Motor neuron (in vitro differentiated cells): ENCODE results near the gene ZNF33A. TPM values are rescaled to one million over a fixed set of nuclear protein-coding genes. Genes with fewer than 3 reads are reported as not detected.
"Not testable (repeated sequence)": the region's sequence is repeated elsewhere in the genome, so short reads cannot be mapped to it uniquely, and the experiment has no call there.

Experiments used
- ATAC-seq, 8 experiments: fragments of 200-7000 bp; cut with Tn5 transposase; replicated peaks in 6 of 8; 2 replicates each; pipeline ENCODE4 v1.8.0; 2021; ENCODE audit warnings: mild to moderate bottlenecking in 8 of 8, moderate library complexity in 8 of 8
- H3K27ac ChIP-seq, 2 donors: fragments of 250-450 bp; sonication (Bioruptor Pico); 2 replicates each; pipeline ENCODE4 v1.9.0; 2021; ENCODE audit warnings: antibody characterized with exemption in 2 of 2, mild to moderate bottlenecking in 2 of 2, moderate library complexity in 1 of 2
- H3K4me1 ChIP-seq, 2 donors: fragments of 250-450 bp; sonication (Bioruptor Pico); replicated peaks in 1 of 2; 2 replicates each; pipeline ENCODE4 v1.6.1; 2021; ENCODE audit warnings: antibody characterized with exemption in 2 of 2, mild to moderate bottlenecking in 2 of 2, moderate library complexity in 1 of 2
- H3K4me3 ChIP-seq, 5 donors: fragments of 250-450 bp; sonication (Bioruptor Pico); 2 replicates each; pipeline ENCODE4 v1.9.0; 2021; ENCODE audit warnings: antibody characterized with exemption in 5 of 5, mild to moderate bottlenecking in 5 of 5, moderate library complexity in 4 of 5
- WGBS, 10 experiments: fragments of 450-650 bp; shearing (Covaris generic); methylation state at CpG; one replicate each; pipeline ENCODE4 v1.0.0; 2022; 5-methylcytosine and 5-hydroxymethylcytosine counted together
- in situ Hi-C, 9 experiments: fragments of 400-800 bp; cut with MboI; loops; one replicate each; pipeline ENCODE4 v1.15.0; 2021; ENCODE audit warnings: low sequenced_read_pairs in 9 of 9, low pct_unique_long_range_greater_than_20kb in 2 of 9; ENCODE audit not compliant: unreplicated experiment in 9 of 9
- total RNA-seq, 8 experiments: library from RNA; unstranded; fragments of 300-600 nt; gene quantifications; 2 replicates each; pipeline versions ENCODE4 v1.2.3 to v1.2.4, GENCODE V29; 2022

The ZNF33A gene
- total RNA-seq, 8 experiments from 2014 or later = 11.9 to 37.1 (median 28.5) TPM

DNA sequence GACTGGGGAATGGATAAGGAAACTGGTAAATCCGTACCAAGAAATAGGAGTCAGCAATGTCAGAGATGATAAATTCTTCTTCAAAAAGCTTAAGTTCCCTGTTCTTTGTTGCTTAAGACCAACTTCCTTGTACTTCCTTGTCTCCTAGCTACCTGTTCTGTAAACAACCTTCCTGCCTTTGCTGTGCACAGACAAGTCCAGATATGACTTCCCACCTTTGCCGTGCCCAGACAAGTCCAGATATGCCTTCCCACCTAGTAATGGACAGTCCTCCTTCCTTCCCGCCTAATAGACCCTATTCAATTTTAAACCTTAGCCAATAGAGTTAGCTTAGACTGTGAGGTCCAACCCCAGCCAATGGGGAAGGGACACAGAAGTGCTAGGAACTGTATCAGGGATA, 2.5 kb upstream of the ZNF33A start:
- no peak overlapping the region for H3K4me3 ChIP-seq
- ATAC-seq = no peak
- 0 to 100% (median 86%) methylated on average over 1 to 3 of the region's 3 CpGs; no CpG with 5 or more reads in 1 of the 10 experiments for WGBS, 10 experiments
- H3K27ac ChIP-seq = no peak overlapping the region
- in situ Hi-C loops = no loop called here
- peaks cover 4 to 7% of the 10 kb centered on the region in 2 donors for H3K4me1 ChIP-seq

GRCh38 chr10:38016354-38016753, 5.9 kb downstream of the ZNF33A start:
- 83 to 100% (median 100%) methylated on average over 1 of the region's 1 CpG; no CpG with 5 or more reads in 3 of the 10 experiments for WGBS, 10 experiments
- H3K27ac ChIP-seq = no peak overlapping the region
- no peak for ATAC-seq
- H3K4me1 ChIP-seq = peaks cover 4 to 7% of the 10 kb centered on the region in 2 donors
- H3K4me3 ChIP-seq = no peak overlapping the region
- in situ Hi-C loops = no loop called here

- ATAC-seq, H3K4me3 ChIP-seq, H3K4me1 ChIP-seq, H3K27ac ChIP-seq, in situ Hi-C loops: not testable (repeated sequence)
- WGBS, 10 experiments = 67 to 100% (median 97%) methylated on average over 1 to 3 of the region's 4 CpGs; no CpG with 5 or more reads in 6 of the 10 experiments
Observed at GRCh38 chr10:38019124-38019523, 8.6 kb downstream of the ZNF33A start.

- 76 to 100% (median 88%) methylated on average over 1 to 3 of the region's 3 CpGs; no CpG with 5 or more reads in 2 of the 10 experiments for WGBS, 10 experiments
- H3K27ac ChIP-seq = no peak overlapping the region
- in situ Hi-C loops = no loop called here
- H3K4me3 ChIP-seq = no peak overlapping the region
- no peaks in the 10 kb centered on the region for H3K4me1 ChIP-seq
- ATAC-seq = peak in 1 of 8 experiments; percentile 24
Observed at GRCh38 chr10:38025283-38025682, 14.8 kb downstream of the ZNF33A start.

DNA sequence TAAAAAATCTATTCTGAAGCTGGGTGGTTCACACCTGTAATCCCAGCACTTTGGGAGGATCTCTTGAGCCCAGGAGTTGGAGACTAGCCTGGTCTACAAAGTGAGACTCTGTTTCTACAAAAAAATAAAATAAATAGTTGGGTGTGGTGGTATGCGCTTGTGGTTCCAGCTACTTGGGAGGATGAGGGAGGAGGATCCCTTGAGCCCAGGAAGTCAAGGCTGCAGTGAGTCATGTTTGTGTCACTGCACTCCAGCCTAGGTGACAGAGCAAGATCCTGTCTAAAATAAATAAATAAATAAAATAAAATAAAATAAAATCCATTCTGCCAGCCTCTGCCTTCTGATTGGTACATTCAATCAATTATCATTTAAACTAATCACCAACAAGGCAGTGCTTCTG, 17.5 kb downstream of the ZNF33A start:
- in situ Hi-C loops = no loop called here
- Histone ChIP-seq H3K4me1 (no peaks in the 10 kb centered on the region), H3K4me3 (no peak overlapping the region), H3K27ac (no peak overlapping the region)
- 78 to 100% (median 100%) methylated on average over 1 of the region's 1 CpG; no CpG with 5 or more reads in 7 of the 10 experiments for whole genome bisulfite sequencing, 10 experiments
- peak in 2 of 8 experiments; percentile 55 to 65 for ATAC-seq

DNA sequence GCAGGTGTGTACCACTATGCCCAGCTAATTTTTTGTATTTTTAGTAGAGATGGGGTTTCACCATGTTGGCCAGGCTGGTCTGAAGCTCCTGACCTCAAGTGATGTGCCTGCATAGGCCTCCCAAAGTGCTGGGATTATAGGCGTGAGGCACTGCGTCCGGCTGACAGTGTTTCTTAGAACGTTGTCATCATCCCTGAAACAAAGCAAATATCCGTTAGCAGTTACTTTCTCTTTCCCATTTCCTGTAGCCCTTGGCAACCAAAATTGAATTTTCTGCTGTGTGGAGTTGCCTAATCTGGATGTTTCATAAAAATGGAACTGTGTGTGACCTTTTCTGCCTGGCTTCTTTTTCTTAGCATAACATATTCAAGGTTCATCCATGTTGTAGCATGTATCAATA, 22.4 kb downstream of the ZNF33A start:
- 20 to 100% (median 97%) methylated on average over 1 to 5 of the region's 5 CpGs; no CpG with 5 or more reads in 3 of the 10 experiments for WGBS, 10 experiments
- Histone ChIP-seq H3K4me3 (no peak overlapping the region), H3K27ac (no peak overlapping the region), H3K4me1 (no peaks in the 10 kb centered on the region)
- ATAC-seq = no peak
- in situ Hi-C loops = no loop called here

DNA sequence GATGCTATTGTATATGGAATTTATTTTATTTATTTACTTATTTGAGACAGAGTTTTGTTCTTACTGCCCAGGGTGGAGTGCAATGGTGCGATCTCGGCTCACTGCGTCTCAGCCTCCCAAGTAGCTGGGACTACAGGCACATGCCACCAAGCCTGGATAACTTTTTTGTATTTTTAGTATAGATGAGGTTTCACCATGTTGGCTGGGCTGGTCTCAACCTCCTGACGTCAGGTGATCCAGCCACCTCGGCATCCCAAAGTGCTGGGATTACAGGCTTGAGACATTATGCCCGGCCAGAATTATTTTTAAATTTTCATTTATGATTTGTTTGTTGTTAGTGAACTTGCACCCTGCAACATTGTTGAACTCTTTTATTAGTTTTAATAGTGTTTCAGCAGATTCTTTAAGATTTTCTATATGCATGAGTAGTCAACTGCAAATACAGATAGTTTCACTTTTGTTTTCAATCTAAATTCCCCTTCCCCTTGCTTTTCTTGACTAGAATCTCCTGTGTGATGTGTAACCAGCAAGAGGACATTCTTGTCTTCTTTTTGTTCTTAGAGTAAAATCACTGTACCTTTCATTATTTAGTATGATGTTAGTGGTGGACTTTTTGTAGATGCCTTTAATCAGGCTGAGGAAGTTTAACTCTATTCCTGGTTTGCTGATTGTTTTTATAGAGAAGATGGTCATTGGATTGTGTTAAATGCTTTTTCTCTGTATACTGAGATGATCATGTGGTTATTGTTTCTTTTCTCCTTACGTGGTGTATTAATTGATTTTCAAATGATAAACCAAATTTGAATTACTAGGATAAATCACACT, 27.8 kb downstream of the ZNF33A start:
- ATAC-seq = no peak
- no peaks in the 10 kb centered on the region for H3K4me1 ChIP-seq
- WGBS, 10 experiments = 84 to 100% (median 96%) methylated on average over 2 to 7 of the region's 7 CpGs; no CpG with 5 or more reads in 1 of the 10 experiments
- in situ Hi-C loops = no loop called here
- no peak overlapping the region for H3K27ac ChIP-seq
- no peak overlapping the region for H3K4me3 ChIP-seq

DNA sequence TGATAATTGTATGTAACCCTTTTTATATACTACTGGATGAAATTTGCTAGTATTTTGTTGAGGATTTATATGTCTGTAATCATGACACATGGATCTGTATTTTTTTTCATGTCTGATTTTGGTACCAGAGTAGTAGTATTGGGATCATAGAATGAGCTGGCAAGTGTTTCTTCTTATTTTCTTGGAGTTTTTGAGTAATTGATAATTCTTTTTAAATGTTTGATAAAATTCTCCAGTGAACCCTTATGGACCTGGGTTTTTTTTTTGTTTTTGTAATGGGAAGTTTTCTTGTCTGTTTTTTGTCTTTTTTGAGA, 28.4 kb downstream of the ZNF33A start:
- Histone ChIP-seq H3K4me3 (no peak overlapping the region), H3K27ac (no peak overlapping the region), H3K4me1 (no peaks in the 10 kb centered on the region)
- ATAC-seq = no peak
- in situ Hi-C loops = no loop called here

- Histone ChIP-seq H3K4me1 (no peaks in the 10 kb centered on the region), H3K27ac (no peak overlapping the region), H3K4me3 (no peak overlapping the region)
- in situ Hi-C loops = no loop called here
- ATAC-seq = no peak
- WGBS, 10 experiments = 48 to 100% (median 90%) methylated on average over 1 to 2 of the region's 2 CpGs; no CpG with 5 or more reads in 1 of the 10 experiments
Observed at GRCh38 chr10:38043516-38043915, 33.0 kb downstream of the ZNF33A start.

- H3K4me3 ChIP-seq = no peak overlapping the region
- in situ Hi-C loops = no loop called here
- no peaks in the 10 kb centered on the region for H3K4me1 ChIP-seq
- no peak for ATAC-seq
- 40 to 100% (median 80%) methylated on average over 1 to 2 of the region's 2 CpGs; no CpG with 5 or more reads in 4 of the 10 experiments for WGBS, 10 experiments
- no peak overlapping the region for H3K27ac ChIP-seq
Observed at GRCh38 chr10:38045129-38045528, 34.7 kb downstream of the ZNF33A start.

- no peak overlapping the region for H3K27ac ChIP-seq
- H3K4me3 ChIP-seq = no peak overlapping the region
- ATAC-seq = no peak
- no peaks in the 10 kb centered on the region for H3K4me1 ChIP-seq
- 60 to 100% (median 100%) methylated on average over 1 of the region's 1 CpG; no CpG with 5 or more reads in 3 of the 10 experiments for WGBS, 10 experiments
- in situ Hi-C loops = no loop called here
Observed at GRCh38 chr10:38047666-38048065, 37.2 kb downstream of the ZNF33A start.

GRCh38 chr10:38050212-38050611, 39.7 kb downstream of the ZNF33A start:
- WGBS, 10 experiments = 86 to 100% (median 100%) methylated on average over 1 of the region's 1 CpG; no CpG with 5 or more reads in 3 of the 10 experiments
- no peak for ATAC-seq
- in situ Hi-C loops = no loop called here
- no peak overlapping the region for H3K27ac ChIP-seq
- no peak overlapping the region for H3K4me3 ChIP-seq
- no peaks in the 10 kb centered on the region for H3K4me1 ChIP-seq

GRCh38 chr10:38054361-38054797, 43.9 kb downstream of the ZNF33A start:
- Histone ChIP-seq H3K4me1 (no peaks in the 10 kb centered on the region), H3K27ac (no peak overlapping the region), H3K4me3 (no peak overlapping the region)
- in situ Hi-C loops = no loop called here
- no peak for ATAC-seq
